DMS 273 treated with DMSO at 0.1 percent for 48 hours (cell line): ENCODE results near the gene IGF2R.
"Not testable (repeated sequence)": the region's sequence is repeated elsewhere in the genome, so short reads cannot be mapped to it uniquely, and the experiment has no call there.

Source experiments
- DNase-seq: peaks from one replicate; lab custom pipeline; 2025; lab: John Stamatoyannopoulos, UW

Gene IGF2R, protein sequence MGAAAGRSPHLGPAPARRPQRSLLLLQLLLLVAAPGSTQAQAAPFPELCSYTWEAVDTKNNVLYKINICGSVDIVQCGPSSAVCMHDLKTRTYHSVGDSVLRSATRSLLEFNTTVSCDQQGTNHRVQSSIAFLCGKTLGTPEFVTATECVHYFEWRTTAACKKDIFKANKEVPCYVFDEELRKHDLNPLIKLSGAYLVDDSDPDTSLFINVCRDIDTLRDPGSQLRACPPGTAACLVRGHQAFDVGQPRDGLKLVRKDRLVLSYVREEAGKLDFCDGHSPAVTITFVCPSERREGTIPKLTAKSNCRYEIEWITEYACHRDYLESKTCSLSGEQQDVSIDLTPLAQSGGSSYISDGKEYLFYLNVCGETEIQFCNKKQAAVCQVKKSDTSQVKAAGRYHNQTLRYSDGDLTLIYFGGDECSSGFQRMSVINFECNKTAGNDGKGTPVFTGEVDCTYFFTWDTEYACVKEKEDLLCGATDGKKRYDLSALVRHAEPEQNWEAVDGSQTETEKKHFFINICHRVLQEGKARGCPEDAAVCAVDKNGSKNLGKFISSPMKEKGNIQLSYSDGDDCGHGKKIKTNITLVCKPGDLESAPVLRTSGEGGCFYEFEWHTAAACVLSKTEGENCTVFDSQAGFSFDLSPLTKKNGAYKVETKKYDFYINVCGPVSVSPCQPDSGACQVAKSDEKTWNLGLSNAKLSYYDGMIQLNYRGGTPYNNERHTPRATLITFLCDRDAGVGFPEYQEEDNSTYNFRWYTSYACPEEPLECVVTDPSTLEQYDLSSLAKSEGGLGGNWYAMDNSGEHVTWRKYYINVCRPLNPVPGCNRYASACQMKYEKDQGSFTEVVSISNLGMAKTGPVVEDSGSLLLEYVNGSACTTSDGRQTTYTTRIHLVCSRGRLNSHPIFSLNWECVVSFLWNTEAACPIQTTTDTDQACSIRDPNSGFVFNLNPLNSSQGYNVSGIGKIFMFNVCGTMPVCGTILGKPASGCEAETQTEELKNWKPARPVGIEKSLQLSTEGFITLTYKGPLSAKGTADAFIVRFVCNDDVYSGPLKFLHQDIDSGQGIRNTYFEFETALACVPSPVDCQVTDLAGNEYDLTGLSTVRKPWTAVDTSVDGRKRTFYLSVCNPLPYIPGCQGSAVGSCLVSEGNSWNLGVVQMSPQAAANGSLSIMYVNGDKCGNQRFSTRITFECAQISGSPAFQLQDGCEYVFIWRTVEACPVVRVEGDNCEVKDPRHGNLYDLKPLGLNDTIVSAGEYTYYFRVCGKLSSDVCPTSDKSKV (N-terminal part only)

DNA sequence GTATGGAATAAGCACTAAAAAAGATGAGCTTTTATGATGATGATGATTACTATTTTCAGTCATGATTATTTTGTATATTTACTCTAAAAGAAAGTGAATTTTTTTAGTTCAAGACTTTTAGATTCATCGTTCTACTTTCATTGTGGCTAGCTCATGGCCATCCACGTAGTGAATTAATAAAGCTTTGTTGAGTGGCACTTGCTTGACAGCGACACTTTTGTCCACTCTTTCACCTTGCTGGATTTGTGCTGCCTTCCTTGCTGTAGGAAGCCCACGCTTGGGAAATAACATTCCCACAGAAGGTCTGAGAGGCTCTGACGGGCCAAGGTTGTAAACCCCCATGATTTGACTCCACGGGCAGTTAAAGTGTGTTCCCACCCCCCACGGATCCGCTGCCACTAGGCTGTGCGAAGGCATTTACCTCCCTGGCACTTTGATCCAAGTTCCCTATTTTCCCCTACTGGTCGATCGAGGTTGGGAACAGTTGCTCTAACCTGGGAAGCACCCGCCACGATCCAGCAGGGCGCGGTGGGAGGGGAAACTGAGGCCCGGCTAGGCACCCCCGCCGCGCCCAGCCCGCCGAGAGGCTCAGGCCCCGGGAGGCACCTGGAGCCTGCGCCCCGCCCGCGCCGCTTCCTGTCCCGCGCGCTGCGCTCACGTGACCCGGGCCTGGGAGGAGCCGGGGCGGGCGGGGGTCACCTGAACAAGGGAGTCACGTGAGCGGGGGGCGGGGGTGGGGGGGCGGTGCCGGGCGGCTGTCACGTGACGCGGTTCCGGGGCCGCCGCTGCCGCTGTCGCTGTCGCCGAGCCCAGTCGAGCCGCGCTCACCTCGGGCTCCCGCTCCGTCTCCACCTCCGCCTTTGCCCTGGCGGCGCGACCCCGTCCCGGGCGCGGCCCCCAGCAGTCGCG, at the start of gene IGF2R:
Gene IGF2R, plus strand, starts transcription at position 788 of the 909 bp plus-strand sequence. CDS start 165 bp downstream, outside the sequence.
- DNase-seq = peak; percentile 43

DNA sequence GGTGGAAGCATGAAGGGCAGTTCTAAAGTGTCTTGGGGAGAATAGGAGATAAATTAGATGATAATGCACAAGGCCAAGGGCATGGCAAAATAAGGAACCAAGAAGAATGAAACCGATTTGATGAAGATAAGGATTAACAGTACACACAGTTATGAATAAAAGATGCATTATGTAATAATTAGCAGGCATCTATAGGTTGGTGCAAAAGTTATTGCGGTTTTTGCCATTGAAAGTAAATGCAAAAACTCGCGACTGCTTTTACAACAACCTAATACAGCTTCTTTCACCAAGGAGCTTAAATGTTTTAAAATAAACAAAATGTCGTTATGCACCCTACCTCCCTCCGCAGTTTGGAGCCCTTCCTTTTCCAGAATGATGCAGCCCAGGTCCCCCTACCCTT, 49.1 kb upstream of the IGF2R start:
- DNase-seq = no peak

DNA sequence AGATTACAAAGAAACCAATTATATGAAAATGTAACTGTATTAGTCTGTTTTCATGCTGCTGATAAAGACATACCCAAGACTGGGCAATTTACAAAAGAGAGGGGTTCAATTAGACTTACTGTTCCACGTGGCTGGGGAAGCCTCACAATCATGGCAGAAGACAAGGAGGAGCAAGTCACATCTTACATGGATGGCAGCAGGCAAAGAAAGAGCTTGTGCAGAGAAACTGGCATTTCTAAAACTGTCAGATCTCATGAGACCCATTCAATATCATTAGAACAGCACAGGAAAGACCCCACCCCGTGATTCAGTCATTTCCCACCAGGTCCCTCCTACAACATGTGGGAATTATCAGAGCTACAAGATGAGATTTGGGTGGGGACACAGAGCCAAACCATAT, 44.7 kb upstream of the IGF2R start:
- DNase-seq = not testable (repeated sequence)

DNA sequence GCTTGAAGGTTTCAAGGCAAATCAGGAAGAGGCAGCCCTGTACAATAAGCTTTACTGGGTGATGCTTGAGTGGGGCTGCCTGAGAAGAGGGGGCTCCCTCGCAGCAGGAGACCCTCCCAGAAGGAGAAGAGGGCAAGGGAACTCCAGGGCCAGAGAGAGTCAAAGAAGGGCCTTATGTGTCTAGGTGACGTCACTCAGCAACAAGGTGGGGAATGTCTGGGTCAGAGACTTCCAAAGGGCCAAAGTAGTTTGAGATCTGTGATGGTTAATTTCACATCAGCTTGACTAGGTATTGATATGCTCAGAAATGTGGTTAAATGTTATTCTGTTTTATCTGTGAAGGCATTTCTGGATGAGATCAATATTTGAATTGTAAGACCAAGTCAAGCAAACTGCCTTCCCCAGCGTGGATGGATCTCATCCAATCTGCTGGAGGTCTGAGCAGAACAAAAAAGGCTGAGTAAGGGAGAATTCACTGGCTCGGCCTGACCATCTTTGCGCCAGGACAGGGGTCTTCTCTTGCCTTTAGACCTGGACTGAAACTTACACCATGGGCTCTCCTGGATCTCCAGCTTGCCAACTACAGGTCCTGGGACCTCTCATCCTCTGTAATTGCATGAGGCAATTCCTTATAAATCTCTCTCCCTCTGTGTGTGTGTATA, 42.2 kb upstream of the IGF2R start:
- no peak for DNase-seq

DNA sequence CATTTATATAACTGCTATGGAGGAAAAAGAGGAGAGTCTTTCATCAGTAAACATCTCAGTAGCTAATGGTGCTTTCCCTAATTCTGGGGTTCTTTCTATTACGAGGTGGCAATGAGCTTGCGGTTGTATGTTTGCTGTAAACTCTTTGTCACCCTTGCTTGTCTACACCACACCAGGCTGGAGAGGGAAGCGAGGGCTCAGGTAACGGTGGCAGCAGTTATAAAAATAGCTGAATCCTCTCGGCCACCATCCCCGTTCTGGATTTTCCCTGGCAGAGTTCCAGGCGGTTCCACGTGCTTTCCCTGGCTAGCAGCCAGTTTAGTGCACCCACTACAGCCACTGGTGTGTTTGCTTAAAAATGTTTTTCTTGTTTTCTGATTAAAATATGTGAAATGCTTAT, 39.1 kb upstream of the IGF2R start:
- DNase-seq = no peak

DNA sequence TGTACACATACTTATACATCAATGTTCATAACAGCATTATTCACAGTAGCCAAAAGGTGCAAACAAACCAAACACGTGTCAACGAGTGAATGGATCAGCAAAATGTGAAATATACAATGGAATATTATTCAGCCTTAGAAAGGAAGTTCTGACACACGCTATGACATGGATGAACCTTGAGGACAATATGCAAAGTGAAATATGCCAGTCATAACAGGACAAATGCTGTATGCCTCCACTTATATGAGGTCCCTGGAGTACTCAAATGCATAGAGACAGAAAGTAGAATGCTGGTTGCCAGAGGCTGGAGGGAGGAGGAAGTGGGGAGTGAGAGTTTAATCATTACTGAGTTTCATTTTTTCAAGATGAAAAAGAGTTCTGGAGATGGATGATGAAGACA, 37.8 kb upstream of the IGF2R start:
- no peak for DNase-seq

DNA sequence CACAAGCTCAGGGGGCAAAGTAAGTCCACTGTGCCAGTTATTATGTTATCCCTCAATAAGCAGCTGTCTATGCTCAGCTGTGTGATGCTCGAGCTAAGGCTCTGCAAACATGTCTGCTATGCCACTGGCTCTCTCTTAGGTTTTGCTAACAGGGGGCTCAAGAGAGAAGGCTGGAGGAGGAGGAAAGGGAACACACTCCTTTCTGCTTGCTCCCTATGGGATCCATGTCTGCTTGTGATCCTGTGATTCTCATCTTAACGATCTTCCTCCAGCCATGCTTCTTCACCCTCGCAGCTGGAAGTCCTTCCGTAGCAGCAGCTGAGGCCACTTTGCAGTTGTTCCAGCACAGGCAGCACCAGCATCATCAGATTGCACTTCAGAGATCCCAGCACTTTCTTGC, 37.0 kb upstream of the IGF2R start:
- DNase-seq = no peak

DNA sequence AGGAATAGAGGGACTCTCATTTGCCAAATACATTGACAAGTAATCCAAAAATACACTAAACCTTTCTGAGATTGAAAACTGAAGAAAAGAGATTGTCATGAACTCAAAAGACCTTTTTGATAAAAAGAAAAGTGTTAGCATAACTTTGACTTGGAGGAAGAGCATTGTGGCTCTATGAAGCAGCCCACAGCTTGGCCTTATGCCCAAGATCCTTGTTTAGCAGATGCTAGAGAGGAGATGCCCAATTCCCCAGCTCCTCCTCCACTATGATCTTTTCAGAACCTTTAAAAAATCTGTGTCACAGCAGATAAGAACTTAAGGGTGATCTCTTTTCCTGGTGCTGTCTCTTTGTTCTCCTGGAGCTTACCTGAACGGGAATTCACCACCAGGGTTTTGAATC, 35.8 kb upstream of the IGF2R start:
- DNase-seq = no peak

DNA sequence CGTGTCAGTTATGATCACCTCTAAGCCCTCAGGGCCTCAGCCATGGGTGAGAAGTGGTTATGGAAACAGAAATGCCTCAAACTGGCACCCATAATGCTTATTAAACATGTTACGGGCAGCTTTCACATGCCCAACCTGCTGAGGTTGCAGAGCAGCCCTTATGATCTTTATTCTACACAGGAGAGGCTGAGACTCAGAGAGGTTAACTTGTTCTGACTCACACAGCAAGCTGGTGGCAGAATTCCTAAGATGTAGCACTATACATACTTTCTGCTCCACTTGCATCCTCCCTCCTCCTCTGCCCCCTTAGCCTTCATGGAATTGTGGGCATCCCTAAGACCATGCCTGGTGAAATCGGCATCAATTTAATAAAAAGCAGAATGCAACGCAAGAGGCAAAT, 34.7 kb upstream of the IGF2R start:
- no peak for DNase-seq

DNA sequence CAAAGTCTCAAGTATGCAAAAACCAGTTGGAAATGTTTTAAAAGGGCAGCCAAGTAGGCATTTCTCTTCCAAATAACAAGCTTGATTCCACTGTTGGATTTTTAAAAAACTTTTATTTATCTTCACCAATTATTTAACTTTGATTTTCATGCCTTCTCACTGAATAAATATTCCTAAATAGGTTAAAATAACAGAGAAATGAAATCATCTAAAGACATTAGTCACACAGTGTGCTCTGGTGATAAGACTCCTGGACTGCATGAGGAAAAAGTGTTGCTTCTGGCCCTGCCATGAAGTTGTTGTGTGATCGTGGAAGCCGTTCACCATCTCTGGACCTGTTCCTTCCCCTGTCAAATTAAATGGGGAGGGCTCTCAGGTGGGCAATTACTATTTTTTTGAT, 33.8 kb upstream of the IGF2R start:
- DNase-seq = no peak

DNA sequence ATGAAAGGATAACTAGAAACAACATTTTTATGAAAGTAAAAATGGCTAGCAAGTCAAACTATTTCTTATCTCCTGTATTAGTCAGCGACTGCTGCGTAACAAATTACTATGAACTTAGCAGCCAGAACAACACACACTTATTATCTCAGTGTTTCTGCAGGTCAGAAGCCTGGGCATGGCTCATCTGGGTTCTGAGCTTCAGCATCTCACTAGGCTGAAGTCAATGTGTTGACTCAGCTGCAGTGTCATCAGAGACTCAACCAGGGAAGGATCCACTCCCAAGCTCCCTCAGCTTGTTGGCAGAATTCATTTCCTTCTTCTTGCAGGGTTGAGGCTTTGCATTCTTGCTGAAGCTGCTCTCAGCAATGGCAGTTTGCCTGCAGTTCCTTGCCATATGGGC, 33.2 kb upstream of the IGF2R start:
- DNase-seq = no peak

DNA sequence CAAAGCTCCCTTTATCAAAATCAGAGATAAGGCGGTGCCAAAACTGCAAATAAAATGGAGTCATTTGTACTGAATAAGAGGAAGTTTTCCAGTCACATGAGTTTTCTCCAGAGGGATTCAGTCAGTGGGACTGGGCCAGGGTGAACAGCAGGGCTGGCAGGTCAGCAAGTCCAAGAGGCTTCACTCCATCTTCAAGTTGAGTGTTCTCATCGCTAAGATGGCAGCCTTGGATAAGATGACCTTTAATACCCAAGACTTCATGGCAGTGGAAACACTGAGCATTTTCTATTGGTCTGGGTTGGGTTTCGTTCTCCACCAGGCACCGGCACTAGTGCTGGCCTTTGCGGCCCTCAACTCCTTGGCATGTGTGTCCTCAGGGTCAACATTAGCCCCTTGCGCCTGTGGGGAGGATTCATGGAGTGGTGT, 29.3 kb upstream of the IGF2R start:
- DNase-seq = no peak

DNA sequence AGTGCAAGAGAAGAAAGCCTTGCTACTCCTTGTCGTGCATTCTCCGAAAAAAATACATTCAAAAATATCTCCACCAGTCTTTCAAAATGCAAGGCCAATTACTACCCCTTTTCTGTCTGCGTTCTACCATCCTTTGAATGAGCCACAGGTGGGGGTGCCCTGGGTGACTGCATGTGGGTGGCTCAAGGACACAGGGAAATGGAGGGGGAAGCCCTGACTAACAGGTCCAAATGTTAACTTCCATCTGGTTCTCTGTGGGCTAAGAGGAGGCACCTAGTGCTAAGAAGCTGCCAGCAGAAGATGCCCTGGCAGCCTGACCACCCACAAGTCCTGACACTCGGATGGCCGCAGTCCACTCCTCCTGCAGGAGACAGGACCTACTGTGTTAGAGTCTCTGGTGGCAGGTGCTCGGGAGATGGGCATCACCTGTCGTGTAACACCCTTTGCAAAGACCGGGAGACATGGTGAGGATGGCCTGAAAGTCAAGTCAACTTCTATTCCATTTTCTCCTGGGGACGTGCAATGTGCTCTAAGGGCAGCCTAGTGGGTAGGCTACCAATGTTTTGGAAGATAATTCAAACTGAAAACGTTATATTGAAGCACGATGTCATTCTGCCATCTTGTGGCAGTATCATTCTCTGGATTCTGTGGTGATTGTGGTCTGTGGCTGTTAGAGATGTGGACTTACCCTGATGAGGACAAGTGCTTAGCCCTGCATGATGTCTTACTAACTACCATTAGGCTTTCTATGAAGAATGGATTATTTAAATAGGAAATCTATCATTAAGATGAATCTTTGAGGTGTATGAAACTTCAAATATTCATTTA, 27.4 kb upstream of the IGF2R start:
- no peak for DNase-seq

DNA sequence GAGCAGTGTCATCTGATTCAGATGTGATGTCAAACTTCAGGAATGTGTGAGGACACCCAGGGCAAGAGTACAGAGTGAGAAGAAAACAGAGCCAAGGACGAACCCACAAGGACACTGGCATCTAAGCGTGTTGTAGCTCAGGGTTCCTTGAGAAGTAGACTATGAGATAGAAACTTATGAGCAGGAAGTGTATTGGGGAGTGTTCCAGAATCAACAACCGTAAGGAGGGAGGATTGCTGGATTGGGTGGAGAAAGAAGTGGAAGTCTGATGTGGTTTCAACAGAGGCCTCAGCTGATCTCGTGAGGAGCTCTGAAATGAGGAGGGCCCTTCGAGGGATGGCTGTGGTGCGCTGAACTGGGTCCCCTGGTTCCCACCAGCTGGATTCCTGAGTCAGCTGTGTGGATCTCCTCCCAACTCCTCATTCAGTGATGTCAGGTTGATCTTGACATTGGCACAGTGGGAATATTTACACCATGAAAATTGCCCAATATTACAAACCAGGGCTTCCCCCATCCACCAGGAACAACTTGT, 25.7 kb upstream of the IGF2R start:
- no peak for DNase-seq

DNA sequence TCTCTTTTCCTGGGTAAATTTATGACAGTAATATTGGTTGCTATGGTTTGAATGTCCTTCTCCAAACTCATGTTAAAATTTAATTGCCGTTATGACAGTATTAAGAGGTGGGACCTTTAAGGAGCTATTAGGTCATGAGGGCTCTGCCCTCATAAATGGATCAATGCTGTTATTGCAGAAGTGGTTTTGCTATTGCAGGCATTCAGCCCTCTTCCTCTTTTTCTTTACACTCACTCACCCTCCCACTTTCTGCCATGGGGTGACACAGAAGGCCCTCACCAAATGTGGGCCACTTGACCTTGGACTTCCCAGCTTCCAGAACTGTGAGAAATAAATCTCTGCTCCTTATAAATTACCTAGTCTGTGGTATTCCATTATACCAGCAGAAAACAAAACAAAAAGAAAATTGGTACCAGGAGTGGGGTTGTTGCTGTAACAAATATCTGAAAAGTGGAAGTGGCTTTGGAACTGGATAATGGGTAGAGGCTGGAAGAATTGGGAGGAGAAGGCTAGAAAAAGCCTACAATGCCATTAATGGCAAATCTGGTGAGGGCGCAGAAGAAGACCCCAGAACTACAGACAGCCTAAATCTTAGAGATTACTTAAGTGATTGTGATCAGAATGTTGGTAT, 24.8 kb upstream of the IGF2R start:
- DNase-seq = no peak

DNA sequence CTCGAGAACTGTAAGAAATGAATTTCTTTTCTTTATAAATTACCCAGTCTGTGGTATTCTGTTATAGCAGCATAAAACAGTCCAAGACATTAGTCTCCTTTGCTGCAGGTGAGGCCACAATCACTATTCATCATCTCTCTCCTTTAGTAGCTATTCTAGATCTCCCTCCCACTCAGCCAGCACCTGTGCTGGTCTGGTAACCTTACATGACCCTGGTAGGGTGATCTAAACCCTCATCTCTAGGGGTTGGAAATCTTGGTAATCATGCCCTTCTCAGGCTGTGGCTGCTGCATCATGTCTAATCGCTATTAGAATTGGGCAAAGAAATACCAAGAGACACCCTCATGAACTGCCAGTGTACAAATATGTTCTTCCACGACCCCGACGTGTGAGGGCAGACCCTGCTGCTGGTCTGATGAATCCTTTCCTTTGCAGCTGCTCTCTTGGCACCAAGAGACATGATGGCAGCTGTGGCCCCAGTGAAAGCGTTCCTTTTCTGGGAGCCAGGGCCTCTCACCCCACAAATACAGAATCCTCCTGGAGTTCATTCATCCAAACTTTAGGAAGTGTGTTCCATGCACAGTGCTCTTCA, 23.0 kb upstream of the IGF2R start:
- no peak for DNase-seq

DNA sequence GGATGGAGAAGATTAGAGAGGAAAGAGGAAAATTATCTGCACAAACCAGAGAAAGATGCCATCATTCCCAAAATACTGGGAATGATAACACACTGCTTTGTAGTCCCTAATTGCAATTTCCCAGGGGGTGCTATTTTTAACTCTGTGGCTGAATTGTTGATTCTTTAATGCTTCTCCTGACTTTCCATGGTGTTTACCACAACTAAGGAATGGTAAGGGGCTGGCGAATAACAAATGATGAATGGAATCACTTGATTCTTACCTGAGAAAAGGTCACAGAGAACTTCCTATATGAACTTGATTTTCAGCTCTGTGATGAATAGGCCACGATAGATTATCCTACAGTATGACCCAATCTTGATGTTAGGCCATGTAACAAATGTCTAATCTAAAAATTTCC, 22.0 kb upstream of the IGF2R start:
- no peak for DNase-seq

DNA sequence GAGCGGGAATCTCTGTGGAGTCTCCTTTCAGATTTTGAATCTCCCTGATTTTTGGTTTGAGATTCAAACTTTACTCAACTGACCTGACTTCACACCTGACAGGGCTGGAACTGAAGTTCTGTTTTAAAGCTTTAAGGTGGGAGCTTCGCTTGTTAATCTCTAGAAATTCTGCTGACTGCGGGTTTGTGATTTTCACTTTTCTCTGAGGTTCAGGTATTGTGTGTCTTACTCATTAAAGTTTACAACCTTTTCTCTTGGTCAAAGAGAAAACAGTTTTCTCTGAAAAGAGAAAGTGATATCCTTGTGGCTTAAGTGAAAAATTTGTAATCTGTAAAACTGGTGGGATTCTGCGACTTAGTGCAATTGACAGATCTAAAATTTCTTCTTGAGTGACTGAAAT, 20.7 kb upstream of the IGF2R start:
- no peak for DNase-seq

DNA sequence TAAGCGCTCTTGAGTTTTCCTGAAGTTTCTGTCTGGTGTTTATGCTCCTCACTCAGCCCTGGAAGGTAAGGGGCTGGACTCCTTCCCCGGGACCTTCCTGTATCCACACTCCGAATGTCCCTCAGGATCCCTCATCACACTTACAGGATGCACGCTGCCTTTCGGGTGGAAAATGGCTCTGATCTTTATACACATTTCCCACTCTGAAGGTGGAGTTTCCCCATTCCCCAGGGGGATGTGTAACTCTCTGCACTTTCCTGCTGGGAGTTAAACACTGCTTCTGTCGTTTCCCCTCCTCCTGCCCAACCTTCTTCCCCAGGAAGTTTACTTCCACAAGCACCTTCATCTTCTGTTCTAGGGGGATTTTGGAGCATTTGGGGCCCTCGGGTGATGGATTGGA, 17.1 kb upstream of the IGF2R start:
- DNase-seq = no peak
